ENCODE measurements around the gene CACNA1C.

Gene CACNA1C

GRCh38 chr12:2290091-2290490 lies 237.3 kb downstream of the CACNA1C start:
- TF ChIP-seq MAX (IDR thresholded peaks at IDR 0.05; ENCODE audit: low read depth, low read length) (no peak), POLR2A (IDR thresholded peaks at IDR 0.05; ENCODE audit: extremely low read depth, insufficient read length) (no peak), CTCF (IDR thresholded peaks at IDR 0.05; ENCODE audit: low read depth, low read length) (no peak), MYC (IDR thresholded peaks at IDR 0.05; ENCODE audit: low read depth, low read length) (no peak)
- DNase-seq (ENCODE audit: low read depth), result no peak
- no peak overlapping the region for H3K4me3 ChIP-seq (ENCODE audit: low read depth, low read length)

- no peak overlapping the region for H3K4me3 ChIP-seq (ENCODE audit: low read depth, low read length)
- no peak for DNase-seq (ENCODE audit: low read depth)
- no peak for TF ChIP-seq MYC (IDR thresholded peaks at IDR 0.05; ENCODE audit: low read depth, low read length)
- no peak for TF ChIP-seq MAX (IDR thresholded peaks at IDR 0.05; ENCODE audit: low read depth, low read length)
- TF ChIP-seq CTCF (IDR thresholded peaks at IDR 0.05; ENCODE audit: low read depth, low read length), result no peak
- TF ChIP-seq POLR2A (IDR thresholded peaks at IDR 0.05; ENCODE audit: extremely low read depth, insufficient read length), result no peak
Observed at GRCh38 chr12:2290516-2291065, 237.8 kb downstream of the CACNA1C start.

GRCh38 chr12:2291182-2291832 lies 238.5 kb downstream of the CACNA1C start:
- TF ChIP-seq POLR2A (IDR thresholded peaks at IDR 0.05; ENCODE audit: extremely low read depth, insufficient read length) (no peak), MYC (IDR thresholded peaks at IDR 0.05; ENCODE audit: low read depth, low read length) (no peak), CTCF (IDR thresholded peaks at IDR 0.05; ENCODE audit: low read depth, low read length) (peak; percentile 66)
- peak; percentile 72 for DNase-seq (ENCODE audit: low read depth)
- H3K4me3 ChIP-seq (ENCODE audit: low read depth, low read length), result no peak overlapping the region

GRCh38 chr12:2291947-2292346 lies 239.2 kb downstream of the CACNA1C start:
- no peak for TF ChIP-seq MAX (IDR thresholded peaks at IDR 0.05; ENCODE audit: low read depth, low read length)
- no peak for TF ChIP-seq CTCF (IDR thresholded peaks at IDR 0.05; ENCODE audit: low read depth, low read length)
- TF ChIP-seq POLR2A (IDR thresholded peaks at IDR 0.05; ENCODE audit: extremely low read depth, insufficient read length), result no peak
- no peak for TF ChIP-seq MYC (IDR thresholded peaks at IDR 0.05; ENCODE audit: low read depth, low read length)
- DNase-seq (ENCODE audit: low read depth), result no peak
- H3K4me3 ChIP-seq (ENCODE audit: low read depth, low read length), result no peak overlapping the region

- DNase-seq (ENCODE audit: low read depth), result no peak
Observed at GRCh38 chr12:2292560-2292959, 239.8 kb downstream of the CACNA1C start.

More at GRCh38 chr12:2292560-2292959, 239.8 kb downstream of the CACNA1C start:
- TF ChIP-seq POLR2A (IDR thresholded peaks at IDR 0.05; ENCODE audit: extremely low read depth, insufficient read length) (no peak), MYC (IDR thresholded peaks at IDR 0.05; ENCODE audit: low read depth, low read length) (no peak), CTCF (IDR thresholded peaks at IDR 0.05; ENCODE audit: low read depth, low read length) (no peak), MAX (IDR thresholded peaks at IDR 0.05; ENCODE audit: low read depth, low read length) (no peak)
- H3K4me3 ChIP-seq (ENCODE audit: low read depth, low read length), result no peak overlapping the region
